OCI-LY3 (cell line): ENCODE measurements around the gene KDM1A.
A peak's percentile ranks its signal among the peaks of the same experiment; 100 is the strongest.
"Not testable (repeated sequence)": the region's sequence is repeated elsewhere in the genome, so short reads cannot be mapped to it uniquely, and the experiment has no call there.

Experiments
- H2AFZ ChIP-seq: fragments of 200-600, 300-600 bp; shearing (Covaris generic); 2 replicates; pipeline ENCODE4 v1.6.0; 2014; ENCODE audit warnings: antibody characterized with exemption, low read depth, low read length
- H3K27ac ChIP-seq: fragments of 200-600, 300-600 bp; sonication (generic); 2 replicates; pipeline ENCODE4 v1.5.1; 2014; ENCODE audit warnings: mild to moderate bottlenecking, low read length, moderate library complexity, mixed read lengths
- H3K27me3 ChIP-seq: fragments of 200-600, 300-600 bp; sonication (generic); 2 replicates; pipeline ENCODE4 v1.6.1; 2014; ENCODE audit warnings: low read depth, low read length, mixed read lengths
- H3K36me3 ChIP-seq: fragments of 200-600, 300-600 bp; sonication (generic); replicated peaks from 2 replicates; pipeline ENCODE3; 2014; ENCODE audit warnings: low read depth, low read length, mixed read lengths
- H3K4me1 ChIP-seq: fragments of 300-600, 200-600 bp; sonication (generic); 2 replicates; pipeline ENCODE4 v1.6.1; 2014; ENCODE audit warnings: low read length, mixed read lengths
- H3K4me2 ChIP-seq: fragments of 200-600, 300-600 bp; sonication (generic); 2 replicates; pipeline ENCODE4 v1.6.1; 2014; ENCODE audit warnings: low read length, mixed read lengths
- H3K4me3 ChIP-seq: fragments of 300-600, 200-600 bp; sonication (generic); 2 replicates; pipeline ENCODE4 v1.5.1; 2014; ENCODE audit warnings: antibody characterized with exemption, mild to moderate bottlenecking, low read length, moderate library complexity
- H3K79me2 ChIP-seq: fragments of 300-600, 200-600 bp; shearing (Covaris generic); 2 replicates; pipeline ENCODE4 v1.6.1; 2014; ENCODE audit warnings: mild to moderate bottlenecking, low read length, mixed read lengths
- H3K9ac ChIP-seq: fragments of 300-600, 200-600 bp; shearing (Covaris generic); 2 replicates; pipeline ENCODE4 v1.6.0; 2014; ENCODE audit warnings: mild to moderate bottlenecking, low read length, moderate library complexity
- H3K9me3 ChIP-seq: fragments of 200-600, 300-600 bp; shearing (Covaris generic); 2 replicates; pipeline ENCODE4 v1.6.1; 2014; ENCODE audit warnings: low read length, mixed read lengths; ENCODE audit not compliant: insufficient read depth
- H4K20me1 ChIP-seq: fragments of 200-600, 300-600 bp; sonication (generic); 2 replicates; pipeline ENCODE4 v1.6.1; 2016; ENCODE audit warnings: low read length, mixed read lengths; ENCODE audit not compliant: insufficient read depth
- EZH2phosphoT487 ChIP-seq: fragments of 200-600 bp; shearing (Covaris generic); IDR thresholded peaks from 2 replicates; pipeline ENCODE4 v1.6.1; 2018; ENCODE audit warnings: antibody characterized with exemption, mixed run types, low read depth
- TF ChIP-seq, protein P1 (sequence below): fragments of 200-600, 300-600 bp; sonication (generic); IDR thresholded peaks from 2 replicates; pipeline ENCODE4 v1.5.1; 2014; ENCODE audit warnings: antibody characterized with exemption, low read length, low read depth

KDM1A gene

DNA sequence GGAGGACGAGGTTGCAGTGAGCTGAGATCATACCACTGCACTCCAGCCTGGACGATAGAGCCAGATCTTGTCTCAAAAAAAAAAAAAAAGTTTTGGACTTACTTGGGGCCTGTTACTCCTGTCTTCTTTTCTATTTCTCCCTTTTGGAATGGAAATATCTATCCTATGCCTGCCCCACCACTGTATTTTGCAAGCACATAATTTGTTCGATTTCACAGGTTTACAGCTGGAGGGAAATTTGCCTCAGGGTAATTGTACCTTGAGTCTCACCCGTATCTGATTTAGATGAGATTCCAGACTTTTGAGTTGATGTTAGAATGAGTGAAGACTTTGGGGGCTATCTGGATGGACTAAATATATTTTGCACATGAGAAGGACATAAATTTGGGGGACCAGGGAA, 12.2 kb upstream of the KDM1A start:
- Histone ChIP-seq H3K4me1 (peaks cover 14% of the 10 kb centered on the region), H3K4me3 (no peak overlapping the region), H3K27ac (no peak overlapping the region), H4K20me1 (no peaks in the 10 kb centered on the region), H3K9ac (no peak overlapping the region), H3K36me3 (no peaks in the 10 kb centered on the region), H3K79me2 (no peaks in the 10 kb centered on the region), H3K9me3 (no peaks in the 10 kb centered on the region), H2AFZ (no peak overlapping the region), H3K27me3 (no peaks in the 10 kb centered on the region), H3K4me2 (no peak overlapping the region)
- no peak for TF ChIP-seq EZH2phosphoT487
- TF ChIP-seq, protein P1, sequence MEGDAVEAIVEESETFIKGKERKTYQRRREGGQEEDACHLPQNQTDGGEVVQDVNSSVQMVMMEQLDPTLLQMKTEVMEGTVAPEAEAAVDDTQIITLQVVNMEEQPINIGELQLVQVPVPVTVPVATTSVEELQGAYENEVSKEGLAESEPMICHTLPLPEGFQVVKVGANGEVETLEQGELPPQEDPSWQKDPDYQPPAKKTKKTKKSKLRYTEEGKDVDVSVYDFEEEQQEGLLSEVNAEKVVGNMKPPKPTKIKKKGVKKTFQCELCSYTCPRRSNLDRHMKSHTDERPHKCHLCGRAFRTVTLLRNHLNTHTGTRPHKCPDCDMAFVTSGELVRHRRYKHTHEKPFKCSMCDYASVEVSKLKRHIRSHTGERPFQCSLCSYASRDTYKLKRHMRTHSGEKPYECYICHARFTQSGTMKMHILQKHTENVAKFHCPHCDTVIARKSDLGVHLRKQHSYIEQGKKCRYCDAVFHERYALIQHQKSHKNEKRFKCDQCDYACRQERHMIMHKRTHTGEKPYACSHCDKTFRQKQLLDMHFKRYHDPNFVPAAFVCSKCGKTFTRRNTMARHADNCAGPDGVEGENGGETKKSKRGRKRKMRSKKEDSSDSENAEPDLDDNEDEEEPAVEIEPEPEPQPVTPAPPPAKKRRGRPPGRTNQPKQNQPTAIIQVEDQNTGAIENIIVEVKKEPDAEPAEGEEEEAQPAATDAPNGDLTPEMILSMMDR = no peak

DNA sequence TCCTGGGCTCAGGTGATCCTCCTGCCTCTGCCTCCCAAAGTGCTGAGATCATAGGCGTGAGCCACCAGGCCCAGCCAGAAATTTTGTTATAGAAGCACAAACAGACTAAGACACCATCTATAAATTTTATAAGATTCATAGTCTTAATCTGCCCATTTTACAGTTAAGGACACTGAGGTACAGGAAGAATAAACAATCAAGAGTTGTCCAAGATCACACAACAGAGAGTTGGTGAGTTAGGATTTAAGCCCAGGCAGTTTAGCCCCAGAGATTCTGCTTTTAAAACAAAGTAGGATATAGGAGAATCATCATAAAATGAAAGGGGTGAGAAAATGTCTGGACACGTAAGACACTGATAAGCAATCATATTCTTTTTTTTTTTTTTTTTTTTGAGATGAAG, 10.4 kb upstream of the KDM1A start:
- no peaks in the 10 kb centered on the region for H3K79me2 ChIP-seq
- H3K27ac ChIP-seq = no peak overlapping the region
- no peak for TF ChIP-seq EZH2phosphoT487
- TF ChIP-seq, protein P1 = no peak
- H3K4me3 ChIP-seq = no peak overlapping the region
- no peak overlapping the region for H3K9ac ChIP-seq
- H3K36me3 ChIP-seq = no peaks in the 10 kb centered on the region
- peaks cover 18% of the 10 kb centered on the region for H3K4me1 ChIP-seq
- no peaks in the 10 kb centered on the region for H3K9me3 ChIP-seq
- no peaks in the 10 kb centered on the region for H3K27me3 ChIP-seq
- H2AFZ ChIP-seq = no peak overlapping the region
- H3K4me2 ChIP-seq = no peak overlapping the region
- H4K20me1 ChIP-seq = no peaks in the 10 kb centered on the region

DNA sequence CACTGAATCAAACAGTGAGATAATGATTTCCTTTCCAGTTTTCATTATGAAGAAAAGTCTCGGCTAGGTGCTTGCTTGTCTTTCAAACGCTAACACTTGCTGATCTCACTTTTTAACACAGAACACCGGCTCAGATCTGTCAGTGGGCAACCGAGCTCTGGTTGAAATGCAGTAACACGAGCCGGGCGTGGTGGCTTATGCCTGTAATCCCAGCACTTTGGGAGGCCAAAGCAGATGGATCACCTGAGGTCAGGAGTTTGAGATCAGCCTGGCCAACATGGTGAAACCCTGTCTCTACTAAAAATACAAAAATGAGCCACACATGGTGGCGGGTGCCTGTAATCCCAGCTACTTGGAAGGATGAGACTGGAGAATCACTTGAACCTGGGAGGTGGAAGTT, 9.2 kb upstream of the KDM1A start:
- H3K4me2 ChIP-seq, H3K79me2 ChIP-seq, H3K27ac ChIP-seq, H3K9ac ChIP-seq, H4K20me1 ChIP-seq, H3K36me3 ChIP-seq, H2AFZ ChIP-seq, H3K4me3 ChIP-seq, H3K27me3 ChIP-seq, H3K9me3 ChIP-seq: not testable (repeated sequence)
- H3K4me1 ChIP-seq = peaks cover 20% of the 10 kb centered on the region

DNA sequence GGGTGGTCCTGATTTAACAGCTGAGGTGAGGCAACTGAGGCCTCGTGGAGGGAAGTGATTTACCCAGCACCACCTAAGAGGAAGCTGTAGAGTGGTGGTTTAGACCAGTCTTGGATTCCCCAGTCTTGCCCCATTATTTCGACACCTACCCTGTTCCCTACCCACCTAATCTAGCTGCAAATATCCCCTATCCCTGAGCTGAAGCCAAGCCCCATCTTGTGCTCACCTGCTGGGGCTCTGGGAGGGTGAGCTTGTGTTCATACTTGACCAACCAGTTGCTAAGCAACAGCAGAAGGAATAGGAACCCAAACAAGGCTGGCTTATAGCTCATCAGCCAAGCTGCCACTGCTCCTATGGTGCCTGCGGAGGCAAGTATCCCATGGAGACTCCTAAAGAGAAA, 5.6 kb upstream of the KDM1A start:
- Histone ChIP-seq H3K9ac (no peak overlapping the region), H2AFZ (no peak overlapping the region), H3K4me2 (no peak overlapping the region), H3K36me3 (no peaks in the 10 kb centered on the region), H3K27ac (no peak overlapping the region), H3K4me1 (peaks cover 23% of the 10 kb centered on the region), H3K9me3 (no peaks in the 10 kb centered on the region), H3K79me2 (no peaks in the 10 kb centered on the region), H4K20me1 (no peaks in the 10 kb centered on the region), H3K4me3 (no peak overlapping the region), H3K27me3 (no peaks in the 10 kb centered on the region)
- no peak for TF ChIP-seq EZH2phosphoT487
- TF ChIP-seq, protein P1 = no peak

- H3K9ac ChIP-seq = peak overlapping the region; percentile 89
- H3K4me1 ChIP-seq = peaks cover 15% of the 10 kb centered on the region
- H3K36me3 ChIP-seq = peaks cover 11% of the 10 kb centered on the region
- H2AFZ ChIP-seq = peak overlapping the region; percentile 100
- H3K4me2 ChIP-seq = peak overlapping the region; percentile 91
- H4K20me1 ChIP-seq = peaks cover 8% of the 10 kb centered on the region
- H3K9me3 ChIP-seq = no peaks in the 10 kb centered on the region
- H3K79me2 ChIP-seq = peaks cover 44% of the 10 kb centered on the region
- TF ChIP-seq, protein P1 = no peak
- no peak for TF ChIP-seq EZH2phosphoT487
- no peaks in the 10 kb centered on the region for H3K27me3 ChIP-seq
- H3K27ac ChIP-seq = peak overlapping the region; percentile 52; the same call in 1 of the 2 replicates
- peak overlapping the region; percentile 99 for H3K4me3 ChIP-seq
These were observed 591 bp upstream of the KDM1A start for GRCh38 chr1:23018661-23019093.
